Smooth muscle cell (in vitro differentiated cells): ENCODE measurements around the gene DMD. TPM values are rescaled to one million over a fixed set of nuclear protein-coding genes. Genes with fewer than 3 reads are reported as not detected.

Experiments used
- DNase-seq: peaks from one replicate; lab custom pipeline; 2025; ENCODE audit not compliant: unreplicated experiment; lab: John Stamatoyannopoulos, UW
- H2AFZ ChIP-seq: fragments of 200-600 bp; sonication (generic); 2 replicates; pipeline ENCODE4 v1.6.0; 2016; ENCODE audit warnings: antibody characterized with exemption, low read depth, mild to moderate bottlenecking
- H3F3A ChIP-seq: fragments of 200-600 bp; sonication (generic); 2 replicates; pipeline ENCODE4 v1.6.0; 2017; ENCODE audit warnings: antibody characterized with exemption, low read depth
- H3K27ac ChIP-seq: fragments of 200-600 bp; sonication (generic); 2 replicates; pipeline ENCODE4 v1.5.1; 2016; ENCODE audit warnings: low read depth, mild to moderate bottlenecking
- H3K27me3 ChIP-seq: fragments of 200-600 bp; sonication (generic); 2 replicates; pipeline ENCODE4 v1.6.1; 2016; ENCODE audit warnings: low read depth, mild to moderate bottlenecking
- H3K36me3 ChIP-seq: fragments of 200-600 bp; sonication (generic); 2 replicates; pipeline ENCODE4 v1.5.1; 2016; ENCODE audit warnings: low read depth
- H3K4me1 ChIP-seq: fragments of 200-600 bp; sonication (generic); 2 replicates; pipeline ENCODE4 v1.5.1; 2016; ENCODE audit warnings: low read depth
- H3K4me2 ChIP-seq: fragments of 200-600 bp; sonication (generic); 2 replicates; pipeline ENCODE4 v1.6.0; 2016; ENCODE audit warnings: mild to moderate bottlenecking
- H3K4me3 ChIP-seq: fragments of 200-600 bp; sonication (generic); 2 replicates; pipeline ENCODE4 v1.5.1; 2016; ENCODE audit warnings: mild to moderate bottlenecking
- H3K79me2 ChIP-seq: fragments of 200-600 bp; sonication (generic); 2 replicates; pipeline ENCODE4 v1.6.0; 2016; ENCODE audit warnings: low read depth, mild to moderate bottlenecking
- H3K9ac ChIP-seq: fragments of 200-600 bp; sonication (generic); 2 replicates; pipeline ENCODE4 v1.6.0; 2016; ENCODE audit warnings: low read depth
- H3K9me3 ChIP-seq: fragments of 200-600 bp; sonication (generic); replicated peaks from 2 replicates; pipeline ENCODE4 v1.5.1; 2016; ENCODE audit warnings: low read depth
- H4K20me1 ChIP-seq: fragments of 200-600 bp; sonication (generic); 2 replicates; pipeline ENCODE4 v1.6.0; 2016; ENCODE audit warnings: low read depth
- WGBS: methylation state at CpG from one replicate; pipeline ENCODE4 v1.1.7; 2016; ENCODE audit warnings: low lambda C conversion rate; 5-methylcytosine and 5-hydroxymethylcytosine counted together
- polyA plus RNA-seq: library from polyadenylated mRNA; unstranded; fragments of >200 nt; fragmentation: Nextera tagmentation; extraction: Ambion mirVana; gene quantifications from 2 replicates; pipeline ENCODE4 v1.2.1, GENCODE V29; 2016
- total RNA-seq: library from RNA; depleted of rRNA; stranded (reverse); fragments of >200 nt; gene quantifications from 2 replicates; pipeline ENCODE4 v1.2.3, GENCODE V29; 2014
- TF ChIP-seq, protein P1 (sequence below): fragments of 200-600 bp; sonication (generic); IDR thresholded peaks from 2 replicates; pipeline ENCODE4 v1.5.1; 2017; ENCODE audit warnings: borderline replicate concordance, mild to moderate bottlenecking, antibody characterized with exemption; ENCODE audit not compliant: insufficient read depth, poor library complexity, severe bottlenecking

DMD gene
- total and polyA plus RNA-seq, 2 experiments from 2014 or later, result 12.3 to 12.6 TPM

- no peaks in the 10 kb centered on the region for H3K4me1 ChIP-seq
- no peaks in the 10 kb centered on the region for H3K27me3 ChIP-seq
- H3K9me3 ChIP-seq, result no peaks in the 10 kb centered on the region
- WGBS, result 89% methylated on average over 2 of the region's 2 CpGs
- no peak overlapping the region for H3K9ac ChIP-seq
- TF ChIP-seq, protein P1, sequence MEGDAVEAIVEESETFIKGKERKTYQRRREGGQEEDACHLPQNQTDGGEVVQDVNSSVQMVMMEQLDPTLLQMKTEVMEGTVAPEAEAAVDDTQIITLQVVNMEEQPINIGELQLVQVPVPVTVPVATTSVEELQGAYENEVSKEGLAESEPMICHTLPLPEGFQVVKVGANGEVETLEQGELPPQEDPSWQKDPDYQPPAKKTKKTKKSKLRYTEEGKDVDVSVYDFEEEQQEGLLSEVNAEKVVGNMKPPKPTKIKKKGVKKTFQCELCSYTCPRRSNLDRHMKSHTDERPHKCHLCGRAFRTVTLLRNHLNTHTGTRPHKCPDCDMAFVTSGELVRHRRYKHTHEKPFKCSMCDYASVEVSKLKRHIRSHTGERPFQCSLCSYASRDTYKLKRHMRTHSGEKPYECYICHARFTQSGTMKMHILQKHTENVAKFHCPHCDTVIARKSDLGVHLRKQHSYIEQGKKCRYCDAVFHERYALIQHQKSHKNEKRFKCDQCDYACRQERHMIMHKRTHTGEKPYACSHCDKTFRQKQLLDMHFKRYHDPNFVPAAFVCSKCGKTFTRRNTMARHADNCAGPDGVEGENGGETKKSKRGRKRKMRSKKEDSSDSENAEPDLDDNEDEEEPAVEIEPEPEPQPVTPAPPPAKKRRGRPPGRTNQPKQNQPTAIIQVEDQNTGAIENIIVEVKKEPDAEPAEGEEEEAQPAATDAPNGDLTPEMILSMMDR, result no peak
- no peak overlapping the region for H3K4me3 ChIP-seq
- H3K27ac ChIP-seq, result no peak overlapping the region
- H3K4me2 ChIP-seq, result no peak overlapping the region
- no peaks in the 10 kb centered on the region for H3F3A ChIP-seq
- H2AFZ ChIP-seq, result no peak overlapping the region
- no peaks in the 10 kb centered on the region for H3K79me2 ChIP-seq
- H4K20me1 ChIP-seq, result no peaks in the 10 kb centered on the region
- no peaks in the 10 kb centered on the region for H3K36me3 ChIP-seq
- DNase-seq, result no peak
Measured at GRCh38 chrX:32873786-32874185, 337.6 kb downstream of the DMD start.

- H3K9ac ChIP-seq, result no peak overlapping the region
- 50% methylated on average over 3 of the region's 3 CpGs for WGBS
Measured at GRCh38 chrX:32871636-32872035, 339.7 kb downstream of the DMD start.

DNA sequence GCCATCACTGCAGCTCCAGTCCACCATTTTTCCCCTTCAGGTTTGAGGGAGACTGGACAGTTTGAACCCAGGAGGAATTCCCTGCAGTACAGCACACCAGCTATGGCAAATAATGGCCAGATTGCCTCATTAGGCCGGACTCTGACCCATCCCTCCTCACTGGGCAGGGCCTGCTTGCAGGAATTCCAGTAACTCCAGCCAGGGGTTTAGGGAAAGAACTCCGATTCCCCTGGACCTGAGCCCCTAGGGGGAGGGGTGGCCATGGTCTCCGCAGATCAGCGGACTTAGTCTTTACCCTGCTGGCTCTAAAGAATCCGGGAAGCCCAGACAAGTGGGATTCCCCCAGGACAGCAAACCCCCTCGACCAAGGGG, 342.8 kb downstream of the DMD start:
- no peak for DNase-seq
- H3K4me3 ChIP-seq, result no peak overlapping the region
- H3F3A ChIP-seq, result no peaks in the 10 kb centered on the region
- H2AFZ ChIP-seq, result no peak overlapping the region
- TF ChIP-seq, protein P1, result no peak
- no peak overlapping the region for H3K4me2 ChIP-seq
- H3K79me2 ChIP-seq, result no peaks in the 10 kb centered on the region
- 91% methylated on average over 6 of the region's 6 CpGs for WGBS
- no peaks in the 10 kb centered on the region for H4K20me1 ChIP-seq
- no peak overlapping the region for H3K27ac ChIP-seq
- H3K27me3 ChIP-seq, result no peaks in the 10 kb centered on the region
- no peaks in the 10 kb centered on the region for H3K4me1 ChIP-seq
- no peaks in the 10 kb centered on the region for H3K36me3 ChIP-seq
- no peaks in the 10 kb centered on the region for H3K9me3 ChIP-seq
- no peak overlapping the region for H3K9ac ChIP-seq

More at GRCh38 chrX:32871636-32872035, 339.7 kb downstream of the DMD start:
- no peaks in the 10 kb centered on the region for H3K36me3 ChIP-seq
- H3K27me3 ChIP-seq, result no peaks in the 10 kb centered on the region
- H3K4me3 ChIP-seq, result no peak overlapping the region
- H3K9me3 ChIP-seq, result no peaks in the 10 kb centered on the region
- TF ChIP-seq, protein P1, result no peak
- no peaks in the 10 kb centered on the region for H3K79me2 ChIP-seq
- no peak overlapping the region for H3K4me2 ChIP-seq
- no peak for DNase-seq
- no peak overlapping the region for H2AFZ ChIP-seq
- H3K4me1 ChIP-seq, result no peaks in the 10 kb centered on the region
- peak overlapping the region; percentile 15 for H3K27ac ChIP-seq
- no peaks in the 10 kb centered on the region for H3F3A ChIP-seq
- no peaks in the 10 kb centered on the region for H4K20me1 ChIP-seq

- 96% methylated on average over 17 of the region's 17 CpGs for WGBS
- Histone ChIP-seq H3K36me3 (no peaks in the 10 kb centered on the region), H3F3A (no peaks in the 10 kb centered on the region), H3K27ac (no peak overlapping the region), H3K27me3 (no peaks in the 10 kb centered on the region), H3K4me3 (no peak overlapping the region), H3K79me2 (no peaks in the 10 kb centered on the region), H2AFZ (no peak overlapping the region), H3K4me2 (no peak overlapping the region), H4K20me1 (no peaks in the 10 kb centered on the region), H3K9me3 (no peaks in the 10 kb centered on the region), H3K4me1 (no peaks in the 10 kb centered on the region), H3K9ac (no peak overlapping the region)
- no peak for DNase-seq
- TF ChIP-seq, protein P1, result no peak
Measured at GRCh38 chrX:32867781-32868523, 343.4 kb downstream of the DMD start.
